Measurements from ENCODE around the gene COL6A1.

The COL6A1 gene

GRCh38 chr21:45983981-45984551, 2.5 kb downstream of the COL6A1 start:
- no peak overlapping the region for H3K4me3 ChIP-seq (replicated peaks; ENCODE audit: insufficient read depth, low read length)

GRCh38 chr21:45984584-45985095, 3.1 kb downstream of the COL6A1 start:
- Histone ChIP-seq H3K27me3 (ENCODE audit: insufficient read depth, poor library complexity, severe bottlenecking) (peaks cover 17% of the 10 kb centered on the region), H3K4me3 (replicated peaks; ENCODE audit: insufficient read depth, low read length) (no peak overlapping the region), H3K27ac (replicated peaks) (no peak overlapping the region)
- DNase-seq (ENCODE audit: low read depth in 1 of 2, low spot score in 1 of 2), result no peak
- no peak for TF ChIP-seq GABPA (IDR thresholded peaks at IDR 0.05; ENCODE audit: low read depth)
- TF ChIP-seq SPI1 (IDR thresholded peaks at IDR 0.05; ENCODE audit: borderline replicate concordance, low read depth), result no peak
- TF ChIP-seq POLR2AphosphoS5 (IDR thresholded peaks at IDR 0.05; ENCODE audit: low read depth), result no peak
- no peak for TF ChIP-seq REST (IDR thresholded peaks at IDR 0.05; ENCODE audit: insufficient replicate concordance, low read depth)
- no peak for TF ChIP-seq CTCF (IDR thresholded peaks at IDR 0.05; ENCODE audit: insufficient read depth, low read length)

More at GRCh38 chr21:45983981-45984551, 2.5 kb downstream of the COL6A1 start:
- TF ChIP-seq POLR2AphosphoS5 (IDR thresholded peaks at IDR 0.05; ENCODE audit: low read depth), result no peak
- TF ChIP-seq CTCF (IDR thresholded peaks at IDR 0.05; ENCODE audit: insufficient read depth, low read length), result no peak
- no peak for TF ChIP-seq GABPA (IDR thresholded peaks at IDR 0.05; ENCODE audit: low read depth)
- no peak for TF ChIP-seq SPI1 (IDR thresholded peaks at IDR 0.05; ENCODE audit: borderline replicate concordance, low read depth)
- TF ChIP-seq REST (IDR thresholded peaks at IDR 0.05; ENCODE audit: insufficient replicate concordance, low read depth), result no peak
- Histone ChIP-seq H3K27ac (replicated peaks) (no peak overlapping the region), H3K27me3 (ENCODE audit: insufficient read depth, poor library complexity, severe bottlenecking) (peaks cover 17% of the 10 kb centered on the region)
- no peak for DNase-seq (ENCODE audit: low read depth in 1 of 2, low spot score in 1 of 2)

GRCh38 chr21:45985471-45986315, 4.1 kb downstream of the COL6A1 start:
- no peak for DNase-seq (ENCODE audit: low read depth in 1 of 2, low spot score in 1 of 2)
- no peak overlapping the region for H3K27ac ChIP-seq (replicated peaks)
- H3K4me3 ChIP-seq (replicated peaks; ENCODE audit: insufficient read depth, low read length), result no peak overlapping the region
- TF ChIP-seq REST (IDR thresholded peaks at IDR 0.05; ENCODE audit: insufficient replicate concordance, low read depth), result no peak
- no peak for TF ChIP-seq POLR2AphosphoS5 (IDR thresholded peaks at IDR 0.05; ENCODE audit: low read depth)
- TF ChIP-seq SPI1 (IDR thresholded peaks at IDR 0.05; ENCODE audit: borderline replicate concordance, low read depth), result no peak
- TF ChIP-seq GABPA (IDR thresholded peaks at IDR 0.05; ENCODE audit: low read depth), result no peak
- no peak for TF ChIP-seq CTCF (IDR thresholded peaks at IDR 0.05; ENCODE audit: insufficient read depth, low read length)
- peaks cover 17% of the 10 kb centered on the region for H3K27me3 ChIP-seq (ENCODE audit: insufficient read depth, poor library complexity, severe bottlenecking)
